IgD-negative memory B cell (primary cell): ENCODE measurements around the gene UACA. TPM values are rescaled to one million over a fixed set of nuclear protein-coding genes. Genes with fewer than 3 reads are reported as not detected.
"Not testable (repeated sequence)": the region's sequence is repeated elsewhere in the genome, so short reads cannot be mapped to it uniquely, and the experiment has no call there.

Source experiments
- H3K27ac Mint-ChIP-seq, 3 donors: one replicate each; pipeline ENCODE4 v1.8.0; 2020 to 2022; ENCODE audit warnings: mild to moderate bottlenecking in 3 of 3, mixed read lengths in 3 of 3, moderate library complexity in 1 of 3
- H3K27me3 Mint-ChIP-seq: one replicate; pipeline ENCODE4 v1.8.0; 2021; ENCODE audit warnings: mixed read lengths
- H3K36me3 Mint-ChIP-seq: one replicate; pipeline ENCODE4 v1.8.0; 2020; ENCODE audit warnings: mild to moderate bottlenecking, mixed read lengths
- H3K4me1 Mint-ChIP-seq, 3 donors: one replicate each; pipeline ENCODE4 v1.8.0; 2020 to 2022; ENCODE audit warnings: mixed read lengths in 3 of 3, mild to moderate bottlenecking in 1 of 3
- H3K4me3 Mint-ChIP-seq, 4 donors: one replicate each; pipeline ENCODE4 v1.8.0; 2020 to 2022; ENCODE audit warnings: mild to moderate bottlenecking in 4 of 4, mixed read lengths in 4 of 4, moderate library complexity in 3 of 4
- H3K9me3 Mint-ChIP-seq, 3 donors: one replicate each; pipeline ENCODE4 v1.8.0; 2020 to 2021; ENCODE audit warnings: mixed read lengths in 3 of 3, mild to moderate bottlenecking in 1 of 3
- polyA plus RNA-seq: library from polyadenylated mRNA; unstranded; fragments of 300-500 nt; fragmentation: Illumina TruSeq; gene quantifications from one replicate; pipeline ENCODE4 v1.2.3, GENCODE V29; 2021

Gene UACA
- polyA plus RNA-seq, 1 donor from 2014 or later, result 1.1 TPM

DNA sequence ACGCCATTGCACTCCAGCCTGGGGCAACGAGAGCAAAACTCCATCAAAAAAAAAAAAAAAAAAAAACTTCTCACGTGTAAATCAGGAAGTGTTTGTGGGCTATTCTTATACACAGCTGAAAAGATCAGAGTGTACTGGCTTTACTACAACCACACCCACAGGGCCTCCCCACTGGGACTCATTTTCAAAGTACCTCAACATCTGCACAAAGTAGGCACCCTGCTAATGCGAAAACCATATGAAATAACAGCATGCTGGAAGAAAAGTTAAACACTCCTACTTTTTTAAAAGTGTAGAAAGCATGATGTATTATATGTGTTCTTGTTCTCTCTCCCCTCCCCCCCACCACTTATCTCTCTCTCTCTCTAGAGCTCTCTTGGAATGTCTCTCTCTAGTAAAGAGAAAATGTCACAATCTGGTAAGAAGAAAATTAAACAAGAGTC lies 11.1 kb downstream of the UACA start:
- H3K4me1 Mint-ChIP-seq, result peaks cover 6 to 22% (median 14%) of the 10 kb centered on the region in 3 donors
- H3K36me3 Mint-ChIP-seq, result no peaks in the 10 kb centered on the region
- H3K27ac Mint-ChIP-seq, result peak overlapping the region in 1 of 3 donors; percentile 28
- H3K9me3 Mint-ChIP-seq, result no peaks in the 10 kb centered on the region
- H3K27me3 Mint-ChIP-seq, result peaks cover 3% of the 10 kb centered on the region
- peak overlapping the region in 2 of 4 donors; percentile 57 to 71 for H3K4me3 Mint-ChIP-seq

DNA sequence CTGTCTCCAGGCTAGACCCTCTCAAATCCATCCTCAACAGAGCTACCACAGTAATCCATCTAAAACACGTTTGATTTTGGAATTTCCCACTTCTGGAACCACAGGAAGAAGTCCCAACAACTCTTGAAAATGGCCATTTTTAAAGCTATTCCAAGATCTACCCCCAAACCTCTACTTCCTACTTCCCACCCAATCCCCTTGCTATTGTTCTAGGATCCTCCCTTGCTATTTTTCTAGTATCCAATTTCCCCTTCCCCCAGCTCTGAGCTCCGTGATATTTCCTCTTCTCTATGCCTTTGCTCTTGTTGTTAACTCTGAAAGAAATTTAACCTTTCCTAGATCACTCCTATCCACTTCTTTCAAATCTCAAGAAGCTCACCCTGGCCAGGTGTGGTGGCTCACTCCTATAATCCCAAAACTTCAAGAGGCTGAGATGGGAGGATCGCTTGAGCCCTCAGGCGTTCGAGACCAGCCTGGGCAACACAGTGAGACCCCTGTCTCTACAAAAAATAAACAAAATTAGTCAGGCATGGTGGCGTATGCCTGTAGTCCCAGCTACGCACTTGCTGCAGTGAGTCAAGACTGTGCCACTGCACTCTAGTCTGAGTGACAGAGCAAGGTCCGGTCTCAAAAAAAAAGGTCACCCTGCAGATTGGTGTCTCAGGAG lies 13.0 kb downstream of the UACA start:
- Mint-ChIP-seq H3K4me3 (peak overlapping the region in 1 of 4 donors; percentile 26), H3K4me1 (peaks cover 6 to 19% (median 15%) of the 10 kb centered on the region in 3 donors), H3K36me3 (peaks cover 2% of the 10 kb centered on the region), H3K27ac (no peak overlapping the region), H3K9me3 (no peaks in the 10 kb centered on the region), H3K27me3 (peaks cover 3% of the 10 kb centered on the region)

DNA sequence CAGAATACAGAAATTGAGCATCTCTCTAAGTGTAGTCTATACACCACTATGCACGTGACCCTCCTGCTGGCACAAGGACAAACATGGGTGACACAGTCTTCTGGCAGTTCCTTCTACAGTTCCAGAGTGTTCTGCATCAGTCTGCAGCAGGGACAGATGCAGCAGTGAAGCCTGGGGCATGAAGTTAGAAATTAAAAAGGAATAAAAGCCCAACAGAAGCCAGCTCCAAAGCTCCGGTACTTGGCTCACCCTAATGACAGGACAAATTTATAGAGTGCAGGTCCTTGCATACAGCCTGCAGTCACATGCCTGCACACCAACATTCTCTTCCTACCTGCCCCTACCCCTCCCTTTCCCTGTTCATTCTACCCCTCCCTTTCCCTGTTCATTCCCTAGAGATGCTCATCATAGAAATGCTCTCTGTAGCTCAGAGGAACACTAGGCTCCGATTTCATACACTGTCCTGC lies 15.0 kb downstream of the UACA start:
- H3K27ac Mint-ChIP-seq, result no peak overlapping the region
- H3K36me3 Mint-ChIP-seq, result peaks cover 5% of the 10 kb centered on the region
- peaks cover 3% of the 10 kb centered on the region for H3K27me3 Mint-ChIP-seq
- peak overlapping the region in 1 of 4 donors; percentile 29 for H3K4me3 Mint-ChIP-seq
- H3K9me3 Mint-ChIP-seq, result no peaks in the 10 kb centered on the region
- peaks cover 6 to 18% (median 13%) of the 10 kb centered on the region in 3 donors for H3K4me1 Mint-ChIP-seq

DNA sequence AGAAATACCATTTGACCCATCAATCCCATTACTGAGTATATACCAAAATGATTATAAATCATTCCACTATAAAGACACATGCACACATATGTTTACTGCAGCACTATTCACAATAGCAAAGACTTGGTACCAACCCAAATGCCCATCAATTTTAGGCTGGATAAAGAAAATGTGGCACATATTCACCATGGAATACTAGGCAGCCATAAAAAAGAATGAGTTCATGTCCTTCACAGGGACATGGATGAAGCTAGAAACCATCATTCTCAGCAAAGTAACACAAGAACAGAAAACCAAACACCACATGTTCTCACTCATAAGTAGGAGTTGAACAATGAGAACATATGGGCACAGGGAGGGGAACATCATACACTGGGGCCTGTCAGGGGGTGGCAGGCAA lies 16.8 kb downstream of the UACA start:
- not testable (repeated sequence) for H3K4me3 Mint-ChIP-seq, H3K36me3 Mint-ChIP-seq, H3K27me3 Mint-ChIP-seq, H3K27ac Mint-ChIP-seq, H3K9me3 Mint-ChIP-seq
- peaks cover 3 to 18% (median 6%) of the 10 kb centered on the region in 3 donors for H3K4me1 Mint-ChIP-seq

DNA sequence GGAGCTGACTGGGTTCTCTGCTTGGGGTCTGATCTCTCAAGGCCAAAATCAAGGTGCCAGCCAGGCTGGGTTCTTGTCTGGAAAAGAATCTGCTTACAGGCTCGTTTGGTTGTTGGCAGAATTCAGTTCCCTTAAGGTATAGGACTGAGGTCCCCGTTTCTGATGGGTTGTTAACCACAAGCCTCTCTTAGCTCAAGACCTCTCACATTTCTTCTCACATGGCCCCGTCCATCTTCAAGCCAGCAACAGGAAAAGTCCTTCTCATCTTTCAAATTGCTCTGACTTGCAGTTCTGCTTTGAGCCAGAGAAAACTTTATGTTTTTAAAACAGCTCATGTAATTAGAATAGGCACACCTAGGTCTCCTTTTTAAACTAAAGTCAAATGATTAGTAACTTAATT lies 20.4 kb downstream of the UACA start:
- Mint-ChIP-seq H3K27ac (no peak overlapping the region), H3K4me1 (peaks cover 3 to 16% (median 9%) of the 10 kb centered on the region in 3 donors), H3K27me3 (no peaks in the 10 kb centered on the region), H3K9me3 (no peaks in the 10 kb centered on the region), H3K36me3 (peaks cover 5% of the 10 kb centered on the region), H3K4me3 (no peak overlapping the region)

DNA sequence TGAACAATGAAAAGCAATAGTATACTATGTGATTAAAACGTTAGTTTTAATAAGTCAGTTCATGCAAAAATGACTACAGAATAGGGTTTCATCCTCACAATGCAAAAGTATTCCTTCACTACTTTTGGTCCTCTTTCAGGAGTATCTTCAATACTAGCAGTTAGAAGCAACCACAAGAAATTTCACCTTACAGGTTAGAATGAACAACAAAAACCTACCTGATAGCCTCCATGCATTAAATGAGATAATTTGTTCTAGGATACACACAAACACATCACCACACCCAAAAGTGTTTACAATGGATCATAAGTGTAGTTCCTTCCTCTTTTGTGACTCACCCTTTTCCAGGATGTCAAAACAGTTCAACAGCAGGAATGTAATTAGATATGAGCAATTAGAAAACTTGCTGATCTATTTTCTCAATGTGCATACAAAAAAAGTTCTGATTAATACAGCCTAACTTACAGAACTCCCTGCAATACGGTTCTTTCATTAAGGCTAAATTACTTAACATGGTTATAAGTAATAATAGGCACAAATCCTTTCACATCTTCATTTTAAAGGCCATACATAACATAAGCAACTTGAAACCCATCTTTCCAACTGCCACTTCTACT lies 21.6 kb downstream of the UACA start:
- H3K4me1 Mint-ChIP-seq, result peaks cover 3 to 15% (median 9%) of the 10 kb centered on the region in 3 donors
- peaks cover 5% of the 10 kb centered on the region for H3K36me3 Mint-ChIP-seq

DNA sequence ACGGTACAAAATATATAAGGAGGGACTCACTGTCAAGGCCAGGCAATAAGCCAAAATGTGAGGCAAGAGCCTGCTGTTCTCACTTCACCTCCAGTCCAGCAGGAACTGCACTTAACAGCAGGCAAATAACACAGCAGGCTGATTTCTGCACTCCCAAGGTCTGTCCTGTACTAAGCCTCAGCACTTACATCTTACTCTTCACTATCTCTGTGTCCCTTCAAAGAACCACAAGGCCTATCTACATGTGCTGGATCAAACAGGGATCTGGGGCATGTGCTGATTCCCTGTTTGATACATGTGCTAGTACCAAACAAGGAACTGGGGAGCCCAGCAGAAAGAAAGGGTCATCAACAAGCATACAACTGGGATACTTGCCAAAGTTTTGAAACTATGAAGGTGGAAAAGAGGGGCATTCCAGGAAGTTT lies 22.2 kb downstream of the UACA start:
- H3K27ac Mint-ChIP-seq, result no peak overlapping the region
- H3K36me3 Mint-ChIP-seq, result peaks cover 5% of the 10 kb centered on the region
- peaks cover 2% of the 10 kb centered on the region for H3K27me3 Mint-ChIP-seq

More for the DNA sequence above, 21.6 kb downstream of the UACA start:
- Mint-ChIP-seq H3K27ac (no peak overlapping the region), H3K27me3 (peaks cover 2% of the 10 kb centered on the region), H3K9me3 (no peaks in the 10 kb centered on the region), H3K4me3 (no peak overlapping the region)

DNA sequence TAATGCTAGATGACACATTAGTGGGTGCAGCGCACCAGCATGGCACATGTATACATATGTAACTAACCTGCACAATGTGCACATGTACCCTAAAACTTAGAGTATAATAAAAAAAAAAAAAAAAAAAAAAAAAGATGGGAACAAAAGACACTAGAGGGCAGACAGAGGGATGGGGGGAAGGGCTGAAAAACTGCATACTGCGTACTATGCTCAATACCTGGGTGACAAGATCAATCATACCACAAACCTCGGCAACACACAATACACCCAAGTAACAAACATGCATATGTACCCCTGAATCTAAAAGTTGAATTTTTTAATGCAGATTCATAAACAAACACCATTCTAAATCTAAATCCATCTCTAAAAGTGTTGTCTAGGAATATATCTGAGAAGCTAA lies 28.3 kb downstream of the UACA start:
- H3K9me3 Mint-ChIP-seq, H3K4me1 Mint-ChIP-seq: not testable (repeated sequence)

More for the DNA sequence above, 22.2 kb downstream of the UACA start:
- no peaks in the 10 kb centered on the region for H3K9me3 Mint-ChIP-seq
- H3K4me3 Mint-ChIP-seq, result no peak overlapping the region
- peaks cover 3 to 15% (median 9%) of the 10 kb centered on the region in 3 donors for H3K4me1 Mint-ChIP-seq

DNA sequence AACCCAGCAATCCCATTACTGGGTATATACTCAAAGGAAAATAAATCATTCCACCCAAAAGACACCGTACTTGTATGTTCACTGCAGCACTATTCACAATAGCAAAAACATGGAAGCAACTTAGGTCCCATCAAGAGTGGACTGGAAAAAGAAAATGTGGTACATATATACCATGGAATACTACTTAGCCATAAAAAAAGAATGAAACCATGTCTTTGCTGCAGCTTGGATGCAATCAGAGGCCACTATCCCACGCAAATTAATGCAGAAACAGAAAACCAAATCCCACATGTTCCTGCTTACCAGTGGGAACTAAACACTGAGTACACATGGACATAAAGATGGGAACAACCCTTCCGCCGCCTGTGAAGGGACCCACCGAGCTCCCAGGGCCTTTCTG lies 34.2 kb downstream of the UACA start:
- Mint-ChIP-seq H3K9me3 (no peaks in the 10 kb centered on the region), H3K4me1 (no peaks in the 10 kb centered on the region), H3K36me3 (no peaks in the 10 kb centered on the region), H3K27me3 (no peaks in the 10 kb centered on the region), H3K27ac (no peak overlapping the region), H3K4me3 (no peak overlapping the region)

More for the DNA sequence above, 28.3 kb downstream of the UACA start:
- not testable (repeated sequence) for H3K36me3 Mint-ChIP-seq, H3K27ac Mint-ChIP-seq, H3K4me3 Mint-ChIP-seq, H3K27me3 Mint-ChIP-seq

DNA sequence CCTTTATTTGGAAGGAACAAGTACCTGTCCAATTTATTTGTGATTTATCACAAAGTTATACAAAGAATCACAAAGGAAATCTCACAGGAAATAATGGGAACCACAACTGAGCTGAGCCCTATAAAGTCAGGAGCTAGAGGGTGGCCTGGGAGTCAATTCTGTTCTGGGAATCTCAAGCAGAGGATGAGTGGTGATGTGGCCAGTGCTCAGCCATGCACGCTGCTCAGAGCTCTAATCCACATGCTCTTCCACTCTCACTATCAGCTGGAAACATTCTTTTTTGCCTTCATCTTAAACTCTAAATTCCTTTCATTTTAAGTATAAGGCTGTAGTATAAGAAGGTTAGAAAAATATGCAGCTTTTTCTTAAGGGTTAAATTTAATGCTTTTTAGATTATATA lies 36.6 kb downstream of the UACA start:
- Mint-ChIP-seq H3K9me3 (no peaks in the 10 kb centered on the region), H3K27ac (no peak overlapping the region), H3K4me3 (no peak overlapping the region), H3K4me1 (no peaks in the 10 kb centered on the region), H3K36me3 (no peaks in the 10 kb centered on the region), H3K27me3 (no peaks in the 10 kb centered on the region)

DNA sequence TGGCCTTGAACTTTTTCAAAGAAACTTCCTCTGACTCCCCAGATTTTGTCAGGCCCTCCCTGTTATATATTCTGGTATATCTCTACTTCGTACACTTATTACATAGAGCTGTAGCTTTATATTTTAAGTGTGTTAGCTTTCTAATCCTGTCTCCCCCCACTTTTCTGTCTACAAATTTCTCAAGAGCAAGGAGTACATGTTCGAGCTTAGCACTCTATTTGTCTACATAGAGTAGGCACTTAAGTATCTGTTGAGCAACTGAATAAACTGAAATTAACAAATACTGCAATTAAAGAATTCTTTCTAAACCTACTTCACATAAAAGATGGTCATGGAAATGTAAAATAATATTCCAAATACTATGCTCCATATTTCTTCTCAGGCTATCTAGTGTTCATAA lies 39.4 kb downstream of the UACA start:
- Mint-ChIP-seq H3K9me3 (no peaks in the 10 kb centered on the region), H3K27me3 (peaks cover 1% of the 10 kb centered on the region), H3K27ac (peak overlapping the region in 1 of 3 donors; percentile 88), H3K36me3 (no peaks in the 10 kb centered on the region), H3K4me3 (no peak overlapping the region), H3K4me1 (no peaks in the 10 kb centered on the region)

DNA sequence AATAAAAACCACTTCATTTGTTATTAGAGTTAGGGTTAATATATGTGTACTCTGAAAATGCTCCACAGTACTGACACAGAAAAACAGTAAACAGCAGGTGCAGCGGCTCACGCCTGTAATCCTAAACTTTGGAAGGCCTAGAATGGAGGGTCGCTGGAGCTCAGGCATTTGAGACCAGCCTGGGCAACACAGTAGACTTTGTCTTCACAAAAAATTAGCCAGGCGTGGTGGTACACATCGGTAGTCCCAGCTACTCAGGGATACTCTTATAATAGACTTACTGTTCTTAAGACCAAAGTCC lies 40.3 kb downstream of the UACA start:
- Mint-ChIP-seq H3K9me3 (no peaks in the 10 kb centered on the region), H3K27me3 (peaks cover 1% of the 10 kb centered on the region), H3K4me3 (no peak overlapping the region), H3K27ac (no peak overlapping the region), H3K36me3 (no peaks in the 10 kb centered on the region), H3K4me1 (no peaks in the 10 kb centered on the region)

DNA sequence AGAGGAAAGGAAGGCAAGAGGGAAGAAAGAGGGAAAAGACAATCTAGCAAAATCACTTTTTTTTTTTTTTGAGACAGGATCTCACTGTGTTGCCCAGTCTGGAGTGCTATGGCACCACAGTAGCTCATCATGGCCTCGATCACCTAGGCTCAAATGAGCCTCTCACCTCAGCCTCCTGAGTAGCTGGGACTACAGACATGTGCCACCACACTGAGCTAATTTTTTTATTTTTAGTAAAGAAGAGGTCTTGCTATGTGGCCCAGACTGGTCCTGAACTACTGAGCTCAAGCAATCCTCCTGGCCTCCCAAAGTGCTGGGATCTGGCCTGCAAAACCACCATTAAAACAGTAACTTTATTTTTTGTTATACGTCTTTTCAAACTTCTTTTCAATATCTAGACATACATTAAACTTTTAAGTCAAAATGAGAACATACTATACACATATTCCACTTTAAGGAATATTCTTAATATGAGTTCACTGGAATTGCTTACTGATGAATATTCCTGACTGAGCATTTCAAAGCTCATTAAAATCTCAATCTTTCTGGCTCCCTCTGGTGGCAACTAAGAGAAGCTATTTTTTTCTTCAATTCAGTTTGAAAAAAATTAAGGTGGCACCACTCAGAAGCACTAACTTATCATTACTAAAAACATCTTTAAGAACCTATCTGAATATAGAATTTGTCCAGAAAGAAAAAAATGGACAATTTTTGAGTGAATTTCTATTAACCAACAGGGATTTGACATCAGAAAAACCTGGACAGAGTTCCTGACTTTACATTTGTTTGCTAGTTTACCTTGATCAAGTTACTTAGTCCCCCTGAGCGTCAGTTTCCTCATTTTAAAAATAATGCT lies 40.9 kb downstream of the UACA start:
- H3K27ac Mint-ChIP-seq, result no peak overlapping the region
- peaks cover 1% of the 10 kb centered on the region for H3K27me3 Mint-ChIP-seq
- H3K9me3 Mint-ChIP-seq, result no peaks in the 10 kb centered on the region
- H3K4me3 Mint-ChIP-seq, result no peak overlapping the region
- H3K36me3 Mint-ChIP-seq, result no peaks in the 10 kb centered on the region
- no peaks in the 10 kb centered on the region for H3K4me1 Mint-ChIP-seq

DNA sequence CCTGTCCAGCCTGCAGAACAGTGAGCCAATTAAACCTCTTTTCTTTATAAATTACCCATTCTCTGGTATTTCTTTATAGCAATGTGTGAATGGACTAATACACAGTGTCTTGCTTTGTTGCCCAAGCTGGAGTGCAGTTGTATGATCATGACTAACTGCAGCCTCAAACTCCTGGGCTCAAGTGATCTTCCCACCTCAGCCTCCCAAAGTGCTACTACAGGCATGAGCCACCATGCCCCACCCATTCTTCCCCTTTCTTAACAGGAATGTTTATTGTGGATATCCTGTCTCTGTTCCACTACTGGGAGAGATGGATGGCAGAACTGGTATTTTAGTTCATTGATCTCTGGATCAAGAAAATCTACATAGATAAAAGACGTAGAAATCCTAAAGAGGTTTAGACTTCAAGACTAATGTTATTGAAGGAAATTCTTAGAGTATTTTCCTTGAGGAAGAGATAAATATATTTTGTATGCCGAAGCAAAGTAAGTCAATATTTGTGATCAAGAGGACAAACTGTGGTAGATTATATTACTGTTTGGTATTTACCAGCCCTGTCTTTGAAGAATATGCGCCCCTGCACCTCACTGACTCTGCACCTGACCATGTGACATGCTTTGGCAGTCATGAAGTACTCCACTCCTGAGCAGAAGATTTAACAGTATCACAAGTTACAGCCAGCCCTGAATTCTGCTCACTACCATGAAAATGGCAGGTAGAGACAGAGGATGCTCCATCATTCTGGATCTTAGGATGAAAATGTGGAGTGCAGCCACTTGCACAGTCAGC lies 42.9 kb downstream of the UACA start:
- H3K4me1 Mint-ChIP-seq, result no peaks in the 10 kb centered on the region
- H3K36me3 Mint-ChIP-seq, result no peaks in the 10 kb centered on the region
- H3K9me3 Mint-ChIP-seq, result no peaks in the 10 kb centered on the region
- peaks cover 1% of the 10 kb centered on the region for H3K27me3 Mint-ChIP-seq
- no peak overlapping the region for H3K4me3 Mint-ChIP-seq
- H3K27ac Mint-ChIP-seq, result no peak overlapping the region
